ENCODE data around the gene MIR17HG.

Gene MIR17HG

GRCh38 chr13:91356919-91357612 lies 9.6 kb downstream of the MIR17HG start:
- no peaks in the 10 kb centered on the region; the same call in 1 of the 2 replicates for H3K36me3 ChIP-seq (replicated peaks; ENCODE audit: insufficient read depth, low read length)
- H3K9me3 ChIP-seq (replicated peaks; ENCODE audit: insufficient read depth, low read length): no peaks in the 10 kb centered on the region
- TF ChIP-seq EZH2 (optimal IDR thresholded peaks at IDR 0.05; ENCODE audit: low read depth, low read length): no peak
- TF ChIP-seq EZH2phosphoT487 (IDR thresholded peaks at IDR 0.05; ENCODE audit: low read length): no peak
- TF ChIP-seq CTCF (IDR thresholded peaks at IDR 0.05; ENCODE audit: low read length): no peak
- peaks cover 5% of the 10 kb centered on the region; the same call in 1 of the 2 replicates for H3K79me2 ChIP-seq (ENCODE audit: low read length)
- H3K4me1 ChIP-seq (ENCODE audit: low read length): no peaks in the 10 kb centered on the region
- no peaks in the 10 kb centered on the region for H3K27me3 ChIP-seq (replicated peaks; ENCODE audit: insufficient read depth, low read length)
- H3K27ac ChIP-seq (ENCODE audit: low read length): no peak overlapping the region
- no peak for DNase-seq
- no peak overlapping the region for H3K4me2 ChIP-seq (ENCODE audit: low read depth, low read length)
- no peak overlapping the region for H3K4me3 ChIP-seq (ENCODE audit: low read length)
- peaks cover 24% of the 10 kb centered on the region for H3F3A ChIP-seq (ENCODE audit: insufficient read depth, low read length)
- H3K9ac ChIP-seq (ENCODE audit: low read length): no peak overlapping the region
- no peaks in the 10 kb centered on the region; the same call in 1 of the 2 replicates for H4K20me1 ChIP-seq (ENCODE audit: insufficient read depth, low read length)
- H3K9me2 ChIP-seq (replicated peaks; ENCODE audit: insufficient read depth, low read length): no peaks in the 10 kb centered on the region
- no peak overlapping the region for H2AFZ ChIP-seq (ENCODE audit: low read length)

GRCh38 chr13:91357613-91358386 lies 10.3 kb downstream of the MIR17HG start:
- H3K4me2 ChIP-seq (ENCODE audit: low read depth, low read length): no peak overlapping the region
- no peaks in the 10 kb centered on the region for H3K79me2 ChIP-seq (ENCODE audit: low read length)
- no peak overlapping the region for H3K27ac ChIP-seq (ENCODE audit: low read length)
- no peak overlapping the region for H3K9ac ChIP-seq (ENCODE audit: low read length)
- H3K9me3 ChIP-seq (replicated peaks; ENCODE audit: insufficient read depth, low read length): no peaks in the 10 kb centered on the region
- no peak overlapping the region for H2AFZ ChIP-seq (ENCODE audit: low read length)
- no peaks in the 10 kb centered on the region for H3K27me3 ChIP-seq (replicated peaks; ENCODE audit: insufficient read depth, low read length)
- H3K4me3 ChIP-seq (ENCODE audit: low read length): no peak overlapping the region
- H3K4me1 ChIP-seq (ENCODE audit: low read length): no peaks in the 10 kb centered on the region
- no peak for DNase-seq
- TF ChIP-seq EZH2 (optimal IDR thresholded peaks at IDR 0.05; ENCODE audit: low read depth, low read length): no peak
- TF ChIP-seq CTCF (IDR thresholded peaks at IDR 0.05; ENCODE audit: low read length): no peak
- TF ChIP-seq EZH2phosphoT487 (IDR thresholded peaks at IDR 0.05; ENCODE audit: low read length): no peak
- no peaks in the 10 kb centered on the region; the same call in 1 of the 2 replicates for H4K20me1 ChIP-seq (ENCODE audit: insufficient read depth, low read length)
- H3F3A ChIP-seq (ENCODE audit: insufficient read depth, low read length): peaks cover 19% of the 10 kb centered on the region
- no peaks in the 10 kb centered on the region; the same call in 1 of the 2 replicates for H3K36me3 ChIP-seq (replicated peaks; ENCODE audit: insufficient read depth, low read length)
- H3K9me2 ChIP-seq (replicated peaks; ENCODE audit: insufficient read depth, low read length): no peaks in the 10 kb centered on the region

- Histone ChIP-seq H3K9me3 (replicated peaks; ENCODE audit: insufficient read depth, low read length) (no peaks in the 10 kb centered on the region), H3K4me2 (ENCODE audit: low read depth, low read length) (no peak overlapping the region), H3K4me3 (ENCODE audit: low read length) (no peak overlapping the region), H3K9me2 (replicated peaks; ENCODE audit: insufficient read depth, low read length) (no peaks in the 10 kb centered on the region), H3K36me3 (replicated peaks; ENCODE audit: insufficient read depth, low read length) (no peaks in the 10 kb centered on the region; the same call in 1 of the 2 replicates), H3K27me3 (replicated peaks; ENCODE audit: insufficient read depth, low read length) (no peaks in the 10 kb centered on the region), H3F3A (ENCODE audit: insufficient read depth, low read length) (peaks cover 17% of the 10 kb centered on the region), H3K9ac (ENCODE audit: low read length) (no peak overlapping the region), H2AFZ (ENCODE audit: low read length) (no peak overlapping the region), H4K20me1 (ENCODE audit: insufficient read depth, low read length) (no peaks in the 10 kb centered on the region; the same call in 1 of the 2 replicates), H3K79me2 (ENCODE audit: low read length) (no peaks in the 10 kb centered on the region), H3K27ac (ENCODE audit: low read length) (no peak overlapping the region), H3K4me1 (ENCODE audit: low read length) (no peaks in the 10 kb centered on the region)
- no peak for DNase-seq
- no peak for TF ChIP-seq CTCF (IDR thresholded peaks at IDR 0.05; ENCODE audit: low read length)
- TF ChIP-seq EZH2 (optimal IDR thresholded peaks at IDR 0.05; ENCODE audit: low read depth, low read length): no peak
Observed at GRCh38 chr13:91358387-91358782, 10.9 kb downstream of the MIR17HG start.
